ENCODE measurements around the gene KRT9. TPM values are rescaled to one million over a fixed set of nuclear protein-coding genes. Genes with fewer than 3 reads are reported as not detected.

KRT9 gene
- total and polyA plus RNA-seq, 2 donors (not counting 3 experiments of a cell fraction or from before 2014, with no cell fraction given) = not detected

- Histone ChIP-seq H3K27ac (ENCODE audit: insufficient read depth, low read depth, low read length) (no peak overlapping the region), H4K20me1 (replicated peaks; ENCODE audit: control insufficient read depth, extremely low read depth, insufficient read depth, low read length) (no peaks in the 10 kb centered on the region), H3K9ac (replicated peaks; ENCODE audit: extremely low read depth, insufficient read depth, low read length) (no peak overlapping the region), H3K36me3 (ENCODE audit: control insufficient read depth in 2 of 2, extremely low read depth in 1 of 2, insufficient read depth in 2 of 2, low read length in 2 of 2) (no peaks in the 10 kb centered on the region), H3K4me1 (ENCODE audit: control insufficient read depth, extremely low read depth, insufficient read depth, low read length) (peaks cover 11% of the 10 kb centered on the region), H3K9me1 (replicated peaks; ENCODE audit: control insufficient read depth, extremely low read depth, insufficient read depth, low read length) (no peaks in the 10 kb centered on the region), H3K4me3 (replicated peaks in 1 of 3; ENCODE audit: insufficient read depth in 1 of 3, low read depth in 1 of 3, low read length in 3 of 3) (no peak overlapping the region), H2AFZ (ENCODE audit: low read depth, low read length) (no peak overlapping the region), H3K79me2 (ENCODE audit: control insufficient read depth, insufficient read depth, low read length) (no peaks in the 10 kb centered on the region), H3K9me3 (replicated peaks; ENCODE audit: control insufficient read depth, insufficient read depth, low read length) (no peaks in the 10 kb centered on the region), H3K4me2 (ENCODE audit: insufficient read depth, low read length) (no peak overlapping the region), H3K27me3 (ENCODE audit: control insufficient read depth in 2 of 2, insufficient read depth in 2 of 2, low read length in 2 of 2) (no peaks in the 10 kb centered on the region)
- no peak for TF ChIP-seq POLR2AphosphoS5 (IDR thresholded peaks at IDR 0.05; ENCODE audit: insufficient read depth, low read depth, low read length)
- no peak for TF ChIP-seq EZH2 (IDR thresholded peaks at IDR 0.05; ENCODE audit: borderline replicate concordance, low read depth, low read length, severe bottlenecking)
- TF ChIP-seq JUN (IDR thresholded peaks at IDR 0.05; ENCODE audit: borderline replicate concordance, insufficient read depth, insufficient read length, low read depth) = no peak
- TF ChIP-seq CTCF (IDR thresholded peaks at IDR 0.05; ENCODE audit: extremely low read depth in 1 of 2, insufficient read depth in 1 of 2, low read depth in 1 of 2, low read length in 2 of 2) = no peak
- TF ChIP-seq MYC (IDR thresholded peaks at IDR 0.05; ENCODE audit: low read depth, low read length) = no peak
- CTCF ChIA-PET = interaction anchor here (1.2 to 4.1 kb wide), 2 partner anchors 32 to 149 kb away, joined by 4 to 24 read pairs; no protein-coding TSS in a partner anchor
- POLR2A ChIA-PET = interaction anchor here (0.5 kb wide), 1 partner anchor 16 kb away, joined by 7 read pairs; no protein-coding TSS in a partner anchor
- dilution Hi-C loops (cut with MboI; ENCODE audit: extremely low pct_ligation_motif_present, low sequenced_read_pairs) (no loop called here), intact Hi-C loops (cut with micrococcal nuclease) (no loop called here)
- no TSS peak for BruUV-seq (replicated peaks)
- DNase-seq (ENCODE audit: low read depth, low spot score) (no peak), FAIRE-seq (no peak)
These were observed 55.0 kb downstream of the KRT9 start for GRCh38 chr17:41516830-41517283.

Data from endothelial cell of umbilical vein (primary cell).